HG03521 (cell line): Measurements from ENCODE around the gene RALA.
"Not testable (repeated sequence)": the region's sequence is repeated elsewhere in the genome, so short reads cannot be mapped to it uniquely, and the experiment has no call there.

Source experiments
- ATAC-seq: cut with Tn5 transposase; IDR thresholded peaks from one replicate; pipeline ENCODE4 v1.9.1; 2021; ENCODE audit warnings: mild to moderate bottlenecking, moderate library complexity; ENCODE audit not compliant: unreplicated experiment

The RALA gene

DNA sequence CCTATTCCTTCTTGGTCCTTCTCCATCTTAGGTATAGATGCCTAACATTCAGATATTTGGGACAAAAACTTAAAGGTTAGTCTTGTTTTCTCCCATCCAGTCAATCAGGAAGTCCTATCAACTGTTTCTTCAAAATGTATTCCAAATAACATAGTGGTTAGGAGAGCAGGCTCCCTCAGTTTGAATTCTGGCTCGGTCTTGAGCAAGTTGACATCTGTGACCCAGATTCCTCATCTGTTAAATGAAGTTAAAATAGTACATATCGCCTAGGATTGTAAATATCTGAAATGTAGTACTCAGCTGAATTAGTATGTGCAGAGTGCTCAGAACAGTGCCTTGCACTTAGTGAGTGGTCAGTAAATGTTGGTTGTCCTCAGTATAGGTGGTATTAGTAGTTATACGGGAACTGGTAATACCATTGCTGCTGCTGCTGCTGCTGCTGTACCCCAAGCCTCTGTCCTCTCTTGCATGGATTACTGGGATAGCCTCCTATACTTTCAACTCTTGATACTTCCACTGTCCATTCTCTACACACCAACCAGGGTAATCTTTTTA, 58.6 kb downstream of the RALA start:
- ATAC-seq: no peak

- no peak for ATAC-seq
These were observed 60.0 kb downstream of the RALA start for GRCh38 chr7:39683216-39683845.

DNA sequence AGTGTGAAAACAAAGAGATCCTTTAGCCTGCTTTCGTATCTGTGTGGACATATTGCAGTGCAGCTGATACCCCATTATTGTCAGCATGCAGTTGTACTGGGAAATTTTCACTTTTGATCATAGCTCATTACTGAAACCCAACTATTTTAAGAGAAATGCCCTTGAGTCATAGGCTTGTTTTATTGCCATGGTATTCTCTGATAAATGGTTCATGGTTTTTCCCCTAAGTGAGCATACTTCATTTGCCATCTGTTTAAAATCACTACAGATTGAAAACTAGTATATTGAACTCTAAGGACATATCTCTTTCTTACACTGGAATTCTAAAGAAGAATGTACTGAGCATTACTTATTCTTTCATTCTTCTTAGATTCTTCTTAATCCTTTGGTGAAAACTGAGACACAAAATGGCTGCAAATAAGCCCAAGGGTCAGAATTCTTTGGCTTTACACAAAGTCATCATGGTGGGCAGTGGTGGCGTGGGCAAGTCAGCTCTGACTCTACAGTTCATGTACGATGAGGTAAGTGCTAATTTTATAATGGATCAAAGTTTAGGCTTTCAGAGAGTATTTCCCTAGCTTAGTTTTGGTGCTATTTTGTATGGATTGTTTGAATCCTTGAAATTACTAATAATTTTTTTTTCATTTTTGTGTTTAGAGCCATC, 63.0 kb downstream of the RALA start:
- ATAC-seq: peak; percentile 51

GRCh38 chr7:39688611-39689480, 65.5 kb downstream of the RALA start:
- no peak for ATAC-seq

DNA sequence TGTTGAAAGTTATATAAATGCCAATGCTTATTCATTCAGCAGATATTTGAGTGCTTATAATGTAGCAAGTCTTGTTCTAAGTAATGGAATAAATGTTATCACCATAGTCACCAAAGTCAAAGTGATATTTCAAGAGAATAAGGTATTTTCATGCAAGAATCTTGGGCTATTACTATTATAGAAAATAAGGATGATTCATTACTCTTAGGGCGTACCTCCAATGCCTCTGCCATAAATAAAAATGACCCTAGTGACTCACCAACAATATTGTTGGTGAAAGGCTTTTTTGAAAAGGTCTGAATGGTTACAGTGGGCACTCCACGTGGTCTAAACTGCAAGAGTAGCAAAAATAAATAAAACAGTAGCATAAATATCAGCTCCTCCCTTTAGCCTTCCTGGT, 68.4 kb downstream of the RALA start:
- no peak for ATAC-seq

DNA sequence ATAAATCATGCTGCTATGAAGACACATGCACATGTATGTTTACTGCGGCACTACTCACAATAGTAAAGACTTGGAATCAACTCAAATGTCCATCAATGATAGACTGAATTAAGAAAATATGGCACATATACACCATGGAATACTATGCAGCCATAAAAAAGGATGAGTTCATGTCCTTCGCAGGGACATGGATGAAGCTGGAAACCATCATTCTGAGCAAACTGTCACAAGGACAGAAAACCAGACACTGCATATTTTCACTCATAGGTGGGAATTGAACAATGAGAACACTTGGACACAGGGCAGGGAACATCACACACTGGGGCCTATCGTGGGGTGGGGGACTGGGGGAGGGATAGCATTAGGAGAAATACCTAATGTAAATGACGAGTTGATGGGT, 69.7 kb downstream of the RALA start:
- ATAC-seq: not testable (repeated sequence)

GRCh38 chr7:39693812-39694211, 70.4 kb downstream of the RALA start:
- ATAC-seq: no peak

GRCh38 chr7:39695852-39696586, 72.6 kb downstream of the RALA start:
- no peak for ATAC-seq

GRCh38 chr7:39696631-39697030, 73.3 kb downstream of the RALA start:
- no peak for ATAC-seq

- ATAC-seq: no peak
These were observed 74.1 kb downstream of the RALA start for GRCh38 chr7:39697483-39697882.

DNA sequence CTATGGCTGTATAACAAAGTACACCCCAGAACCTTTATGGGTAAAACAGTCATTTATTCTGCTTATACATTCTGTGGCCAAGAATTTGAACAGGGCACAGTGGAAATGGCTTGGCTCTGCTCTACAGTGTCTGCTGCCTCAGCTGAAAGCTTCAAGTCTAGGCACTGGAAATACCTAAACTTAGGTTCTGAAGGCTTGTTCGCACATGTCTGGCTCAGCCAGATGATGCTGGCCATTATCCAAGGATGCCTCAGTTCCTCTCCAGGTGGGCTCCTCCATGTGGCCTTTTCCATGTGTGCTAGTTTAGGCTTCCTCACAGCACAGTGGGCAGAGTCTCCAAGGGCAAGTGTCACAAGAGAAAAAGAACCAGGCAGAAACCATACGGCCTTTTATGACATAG, 76.8 kb downstream of the RALA start:
- ATAC-seq: no peak

DNA sequence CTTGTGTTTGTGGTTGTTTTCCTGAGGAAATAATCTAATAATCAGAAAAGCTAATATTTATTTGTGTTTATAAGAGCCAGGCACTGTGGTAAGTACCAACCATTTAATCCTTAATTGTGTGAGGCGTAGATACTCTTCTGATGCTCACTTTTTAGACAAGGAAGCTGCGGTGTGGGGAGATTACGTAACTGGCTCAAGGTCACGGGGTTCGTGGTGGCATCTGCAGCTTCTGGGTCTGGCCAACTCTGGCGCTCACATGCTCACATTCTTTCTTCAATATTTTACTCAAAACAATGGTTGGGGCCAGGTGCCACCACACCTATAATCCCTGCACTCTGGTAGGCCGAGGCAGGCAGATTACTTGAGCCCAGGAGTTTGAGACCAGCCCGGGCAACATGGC, 77.6 kb downstream of the RALA start:
- ATAC-seq: no peak

- ATAC-seq: no peak
These were observed 78.8 kb downstream of the RALA start for GRCh38 chr7:39702133-39702532.

DNA sequence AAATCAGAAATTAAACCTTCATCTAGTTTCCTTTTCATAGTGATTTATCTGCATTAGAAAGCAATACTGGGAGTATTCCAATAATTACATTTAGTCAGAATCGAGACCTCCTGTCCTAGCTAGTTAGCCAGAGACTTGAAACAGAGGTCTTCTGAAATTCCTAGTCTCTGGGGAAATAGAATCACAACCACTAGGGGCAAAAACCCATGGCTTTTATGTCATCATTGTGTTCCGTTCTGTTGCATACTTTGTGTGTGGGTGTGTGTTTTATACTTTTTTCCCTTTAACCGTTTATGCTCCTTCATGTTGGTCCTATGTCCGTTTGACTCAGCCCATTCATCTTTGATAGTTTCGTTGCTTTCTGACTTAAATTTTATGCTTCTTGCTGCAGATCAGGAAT, 79.8 kb downstream of the RALA start:
- no peak for ATAC-seq

DNA sequence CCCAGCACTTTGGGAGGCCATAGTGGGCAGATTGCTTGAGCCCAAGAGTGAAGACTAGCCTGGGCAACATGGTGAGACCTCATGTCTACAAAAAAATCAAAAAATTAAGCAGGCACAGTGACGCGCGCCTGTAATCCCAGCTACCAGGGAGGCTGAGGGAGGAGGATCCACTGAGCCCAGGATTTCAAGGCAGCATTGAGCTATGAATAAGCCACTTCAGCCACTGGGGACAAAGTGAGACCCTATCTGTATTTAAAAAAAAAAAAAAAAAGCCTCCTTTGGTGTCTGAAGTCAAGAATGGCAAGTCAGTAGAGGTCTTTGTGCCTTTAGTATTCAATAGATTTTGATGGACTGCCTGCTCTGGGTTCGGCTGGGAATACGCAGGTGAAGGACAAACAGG, 85.7 kb downstream of the RALA start:
- ATAC-seq: no peak

DNA sequence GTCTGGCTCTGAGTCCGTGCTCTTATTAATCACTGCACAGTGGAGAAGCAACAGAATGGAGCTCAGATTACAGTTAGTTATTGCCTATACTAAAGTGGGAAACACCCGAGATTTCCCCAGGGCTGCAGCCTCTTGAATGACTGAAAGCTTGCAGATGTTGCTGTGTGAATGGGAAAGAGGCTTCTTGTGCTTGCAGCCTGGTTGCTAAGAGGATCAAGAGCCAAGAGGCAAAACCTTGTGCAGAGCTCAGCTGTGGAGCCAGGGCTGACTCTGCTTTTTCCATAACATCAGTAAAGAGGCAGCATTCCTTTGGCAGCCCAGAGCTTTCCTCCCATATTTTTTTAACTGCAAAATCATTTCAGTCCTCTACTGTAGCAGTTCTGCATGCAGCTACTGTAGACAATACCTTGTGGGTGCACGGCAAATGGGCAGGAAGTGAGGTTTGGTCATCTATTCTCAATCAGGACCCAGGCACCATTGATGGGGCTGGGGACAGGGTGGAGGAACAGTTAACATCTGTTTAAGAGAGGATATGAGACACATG, 86.5 kb downstream of the RALA start:
- ATAC-seq: no peak

GRCh38 chr7:39712751-39713150, 89.4 kb downstream of the RALA start:
- no peak for ATAC-seq

DNA sequence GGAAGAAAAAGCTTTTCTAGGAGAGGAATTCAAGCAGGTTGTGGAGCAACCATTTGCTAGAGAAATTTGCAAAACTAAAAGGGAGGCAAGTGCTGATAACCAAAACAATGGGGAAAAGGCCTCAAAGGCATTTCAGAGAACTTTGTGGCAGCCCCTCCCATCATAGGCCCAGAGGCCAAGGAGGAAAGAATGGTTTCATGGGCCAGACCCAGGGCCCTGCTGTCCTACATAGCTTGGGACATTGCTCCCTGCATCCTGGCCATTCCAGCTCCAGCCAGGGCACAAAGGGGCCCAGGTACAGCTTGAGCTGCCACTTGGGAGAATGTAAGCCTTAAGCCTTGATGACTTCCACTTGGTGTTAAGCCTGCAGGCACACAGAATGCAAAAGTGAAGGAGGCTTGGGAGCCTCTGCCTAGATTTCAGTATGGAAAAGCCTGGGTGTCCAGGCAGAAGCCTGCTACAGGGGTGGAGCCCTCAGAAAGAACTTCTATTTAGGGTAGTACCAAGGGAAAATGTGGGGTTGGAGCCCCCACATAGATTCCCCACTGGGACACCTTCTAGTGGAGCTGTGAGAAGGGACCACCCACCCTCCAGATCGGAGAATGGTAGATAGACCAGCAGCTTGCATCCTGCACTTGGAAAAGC, 91.2 kb downstream of the RALA start:
- ATAC-seq: no peak

DNA sequence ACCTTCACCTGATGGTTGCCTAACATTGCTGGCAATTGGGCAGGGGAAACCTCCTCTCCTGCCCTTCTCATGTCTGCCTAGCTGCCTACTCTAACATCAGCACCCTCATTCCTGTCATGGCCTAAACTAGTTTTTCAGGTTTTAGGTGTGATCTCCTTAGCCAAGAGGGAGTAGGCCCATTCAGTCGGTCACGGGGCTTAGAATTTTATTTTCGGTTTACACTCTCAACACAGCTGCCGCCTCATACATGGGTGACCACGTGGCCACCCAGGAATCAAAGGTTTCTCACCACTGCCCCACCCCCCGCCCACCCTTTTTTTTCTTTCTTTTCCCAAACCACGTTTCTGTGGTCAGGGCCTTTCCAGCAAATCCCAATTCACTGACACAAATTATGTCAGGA, 97.2 kb downstream of the RALA start:
- ATAC-seq: no peak

- ATAC-seq: no peak
These were observed 98.0 kb downstream of the RALA start for GRCh38 chr7:39721345-39721744.
